GM12878 (cell line): Measurements from ENCODE around the gene DLG4. TPM values are rescaled to one million over a fixed set of nuclear protein-coding genes. Genes with fewer than 3 reads are reported as not detected.

Source experiments
- ATAC-seq: fragments of 200-7000 bp; cut with Tn5 transposase; 3 replicates; pipeline ENCODE4 v1.9.1; 2020; ENCODE audit warnings: mild to moderate bottlenecking, moderate library complexity
- BruUV-seq: library from RNA; stranded (reverse); fragments of 400-500 nt; replicated peaks from 2 replicates; lab custom pipeline; 2021; lab: Mats Ljungman, UMichigan
- CTCF ChIA-PET: fragments of 300-600 bp; sonication (Branson Sonifier 250); formaldehyde crosslinking; extraction: SDS; loops from one replicate; lab custom pipeline; 2021; ENCODE audit warnings: inconsistent platforms; lab: Yijun Ruan, JAX
- POLR2A ChIA-PET: fragments of 350-600 bp; formaldehyde crosslinking; extraction: SDS; loops from one replicate; lab custom pipeline; 2021; ENCODE audit warnings: inconsistent platforms; lab: Charles Lee
- RAD21 ChIA-PET: fragments of 300-600 bp; sonication (Branson Sonifier 250); formaldehyde crosslinking; loops from one replicate; lab custom pipeline; 2023; ENCODE audit warnings: antibody characterized with exemption; ENCODE audit not compliant: unreplicated experiment; lab: Charles Lee
- SMC1A ChIA-PET: fragments of 300-600 bp; sonication (Branson Sonifier 250); formaldehyde crosslinking; loops from one replicate; lab custom pipeline; 2023; ENCODE audit not compliant: unreplicated experiment, uncharacterized antibody; lab: Charles Lee
- DNase-seq: peaks from one replicate; pipeline ENCODE4 v3.0.0-alpha.2; 2011; ENCODE audit warnings: low read depth, low spot score
- FAIRE-seq: peaks from 3 replicates; lab custom pipeline; 2011; peaks lifted over from hg19 to GRCh38; lab: Jason Lieb, UNC
- H2AFZ ChIP-seq: 2 replicates; pipeline ENCODE4 v1.6.0; 2011; ENCODE audit warnings: low read depth, low read length, control low read depth; ENCODE audit not compliant: control insufficient read depth
- H3K27ac ChIP-seq: 2 replicates; pipeline ENCODE4 v1.5.1; 2011; ENCODE audit warnings: control low read depth; ENCODE audit not compliant: control insufficient read depth, insufficient read depth
- H3K27me3 ChIP-seq, 2 experiments: replicated peaks in 1 of 2; 2 replicates each; pipeline versions ENCODE4 v1.6.0 to v1.6.1; 2011; ENCODE audit warnings: low read length in 1 of 2; ENCODE audit not compliant: control insufficient read depth in 2 of 2, insufficient read depth in 2 of 2
- H3K36me3 ChIP-seq, 2 experiments: 2 replicates each; pipeline ENCODE4 v1.5.1; 2011; ENCODE audit warnings: low read length in 1 of 2; ENCODE audit not compliant: control insufficient read depth in 2 of 2, insufficient read depth in 2 of 2
- H3K4me1 ChIP-seq: 2 replicates; pipeline ENCODE4 v1.6.1; 2011; ENCODE audit warnings: mild to moderate bottlenecking, low read length, moderate library complexity, mixed read lengths; ENCODE audit not compliant: control insufficient read depth, insufficient read depth
- H3K4me2 ChIP-seq: 2 replicates; pipeline ENCODE4 v1.6.0; 2011; ENCODE audit warnings: control low read depth; ENCODE audit not compliant: control insufficient read depth, insufficient read depth
- H3K4me3 ChIP-seq: fragments of 200-600 bp; sonication (generic); 2 replicates; pipeline ENCODE4 v1.5.1; 2016
- H3K79me2 ChIP-seq: 2 replicates; pipeline ENCODE4 v1.6.0; 2011; ENCODE audit warnings: low read length; ENCODE audit not compliant: control insufficient read depth, insufficient read depth
- H3K9ac ChIP-seq: 2 replicates; pipeline ENCODE4 v1.8.0; 2011; ENCODE audit warnings: low read length, control low read depth, mixed read lengths; ENCODE audit not compliant: control insufficient read depth, insufficient read depth
- H3K9me3 ChIP-seq: replicated peaks from 3 replicates; pipeline ENCODE4 v1.5.1; 2011; ENCODE audit warnings: mild to moderate bottlenecking, low read length; ENCODE audit not compliant: control insufficient read depth, insufficient read depth
- H4K20me1 ChIP-seq: 2 replicates; pipeline ENCODE4 v1.6.0; 2011; ENCODE audit not compliant: control insufficient read depth, insufficient read depth
- BMI1 ChIP-seq: fragments of 450-650 bp; IDR thresholded peaks from 2 replicates; pipeline ENCODE4 v1.6.1; 2016; ENCODE audit warnings: mild to moderate bottlenecking, moderate library complexity, borderline replicate concordance
- EED ChIP-seq: sonication (generic); IDR thresholded peaks from 2 replicates; pipeline ENCODE4 v1.6.1; 2016; ENCODE audit warnings: antibody characterized with exemption, low read depth
- IKZF2 ChIP-seq, 2 experiments: fragments of 450-650 bp; IDR thresholded peaks; 2 replicates each; pipeline ENCODE4 v1.6.1; 2017; ENCODE audit warnings: mild to moderate bottlenecking in 2 of 2, moderate library complexity in 2 of 2
- PAX8 ChIP-seq: fragments of 450-650 bp; IDR thresholded peaks from 2 replicates; pipeline ENCODE4 v1.6.1; 2017; ENCODE audit warnings: mild to moderate bottlenecking, moderate library complexity
- RAD21 ChIP-seq: IDR thresholded peaks from 2 replicates; pipeline ENCODE4 v1.6.1; 2011; ENCODE audit warnings: mild to moderate bottlenecking, low read depth, low read length, moderate library complexity; ENCODE audit not compliant: insufficient read depth
- RBBP5 ChIP-seq: fragments of 200-600 bp; sonication (generic); conservative IDR thresholded peaks from 2 replicates; pipeline ENCODE4 v1.6.1; 2016
- RCOR1 ChIP-seq: conservative IDR thresholded peaks from 2 replicates; pipeline ENCODE4 v1.6.1; 2012; ENCODE audit warnings: low read depth, low read length, improper control_type of control experiment
- SMAD5 ChIP-seq: IDR thresholded peaks from 2 replicates; pipeline ENCODE4 v1.6.1; 2016; ENCODE audit warnings: antibody characterized with exemption, low read depth
- SP1 ChIP-seq: IDR thresholded peaks from one replicate; pipeline ENCODE4 v1.6.1; 2011; ENCODE audit warnings: low read depth, low read length
- SREBF1 ChIP-seq: IDR thresholded peaks from 2 replicates; pipeline ENCODE4 v1.6.1; 2012; ENCODE audit warnings: mild to moderate bottlenecking, low read length
- ZBTB11 ChIP-seq: fragments of 450-650 bp; formaldehyde crosslinking; IDR thresholded peaks from 2 replicates; pipeline ENCODE4 v1.5.0; 2022; ENCODE audit warnings: mild to moderate bottlenecking, missing genetic modification characterization
- WGBS: methylation state at CpG from one replicate; pipeline ENCODE4 v1.1.6; 2016; ENCODE audit warnings: low lambda C conversion rate; ENCODE audit not compliant: insufficient replicate concordance, insufficient coverage; ENCODE audit errors: missing lambda C conversion rate; 5-methylcytosine and 5-hydroxymethylcytosine counted together
- in situ Hi-C: fragments of 300-500 bp; cut with MboI; formaldehyde crosslinking; loops from 9 replicates; pipeline ENCODE4 v1.14.3; 2018; ENCODE audit warnings: mixed read lengths
- intact Hi-C: fragments of 100-400 bp; cut with micrococcal nuclease; formaldehyde crosslinking; loops from one replicate; pipeline ENCODE4 v1.14.2; 2022; ENCODE audit not compliant: unreplicated experiment
- polyA plus RNA-seq, 11 experiments: library from polyadenylated mRNA; depleted of rRNA in 4 of 11; unstranded in 6 of 11; stranded (reverse) in 5 of 11; fragments of >200 nt; fragmentation: Nextera tagmentation in 4 of 11; fragmentation: Illumina TruSeq in 1 of 11; extraction: Ambion mirVana in 4 of 11; extraction: Trizol in 1 of 11; gene quantifications; 1 replicate in 1 of 11; 2 replicates in 10 of 11; pipeline versions ENCODE4 v1.2.1 to v1.2.3, GENCODE V29; 2011 to 2016; ENCODE audit warnings: inconsistent platforms in 2 of 11, missing spikeins in 2 of 11, low read depth in 1 of 11
- total RNA-seq, 4 experiments: library from RNA; depleted of rRNA in 3 of 4; stranded (reverse); fragments of >200 nt in 3 of 4; fragmentation: Illumina TruSeq in 1 of 4; extraction: Trizol in 1 of 4; gene quantifications; 2 replicates each; pipeline versions ENCODE4 v1.2.1 to v1.2.3, GENCODE V29; 2013 to 2021

The DLG4 gene
- total and polyA plus RNA-seq, 10 of the 15 experiments (the other 5 are each of a cell fraction or from before 2014, with no cell fraction given) = 0.07 to 4.1 (median 1.3) TPM

- CTCF ChIA-PET = interaction anchor here (0.8 to 3.5 kb wide), 3 partner anchors 128 to 134 kb away, joined by 5 to 34 read pairs (median 11); no protein-coding TSS in a partner anchor
- Histone ChIP-seq H3K9me3 (no peaks in the 10 kb centered on the region; the same call in 2 of the 3 replicates), H3K27me3 (peaks cover 2 to 6% of the 10 kb centered on the region in 2 experiments; a peak in 3 of 4 replicates), H3K79me2 (no peaks in the 10 kb centered on the region), H3K36me3 (no peaks in the 10 kb centered on the region), H3K9ac (no peak within 1 kb of the TSS), H3K27ac (no peak within 1 kb of the TSS), H2AFZ (no peak within 1 kb of the TSS), H4K20me1 (no peaks in the 10 kb centered on the region), H3K4me1 (peaks cover 6% of the 10 kb centered on the region), H3K4me2 (no peak within 1 kb of the TSS), H3K4me3 (no peak within 1 kb of the TSS)
- ATAC-seq (no peak), DNase-seq (no peak), FAIRE-seq (no peak)
- in situ Hi-C loops (no loop called here), intact Hi-C loops (loop anchor here (10.0 kb wide), 1 partner anchor 265 kb away; no protein-coding TSS in a partner anchor)
- POLR2A ChIA-PET = no interaction called here
- SMC1A ChIA-PET = interaction anchor here (2.6 kb wide), 1 partner anchor 133 kb away, joined by 14 read pairs; no protein-coding TSS in a partner anchor
- TF ChIP-seq SMAD5 (no peak), IKZF2 (IDR thresholded peaks at IDR 0.05) (no peak), PAX8 (no peak), SREBF1 (no peak)
- WGBS = 34% methylated on average over 19 of the region's 20 CpGs
- RAD21 ChIA-PET = no interaction called here
- no TSS peak for BruUV-seq
Observed at GRCh38 chr17:7179317-7180254, 40.0 kb downstream of the DLG4 start, which contains the start of gene ASGR1. Gene ASGR1 (minus strand): TSS chr17:7179370. CDS start chr17:7178563, 807 bp downstream.

GRCh38 chr17:7178973-7179316, 40.7 kb downstream of the DLG4 start:
- TF ChIP-seq RBBP5 = no peak
- TF ChIP-seq SP1 = no peak
- no peak for TF ChIP-seq RAD21
- no peak for TF ChIP-seq BMI1
- TF ChIP-seq ZBTB11 (CRISPR knock-in tag) = no peak
- TF ChIP-seq EED = no peak
- no peak for TF ChIP-seq RCOR1
- TF ChIP-seq PAX8 = no peak
- Histone ChIP-seq H3K9me3 (no peaks in the 10 kb centered on the region; the same call in 2 of the 3 replicates), H3K27me3 (peaks cover 2 to 6% of the 10 kb centered on the region in 2 experiments; a peak in 3 of 4 replicates), H4K20me1 (no peaks in the 10 kb centered on the region), H3K4me1 (peaks cover 6% of the 10 kb centered on the region), H3K79me2 (no peaks in the 10 kb centered on the region), H3K36me3 (no peaks in the 10 kb centered on the region), H2AFZ (no peak overlapping the region), H3K4me2 (no peak overlapping the region), H3K4me3 (no peak overlapping the region), H3K27ac (no peak overlapping the region), H3K9ac (no peak overlapping the region)
- ChIA-PET SMC1A (interaction anchor here (2.6 kb wide), 1 partner anchor 133 kb away, joined by 14 read pairs; no protein-coding TSS in a partner anchor), RAD21 (interaction anchor here (2.7 kb wide), 1 partner anchor 133 kb away, joined by 14 read pairs; no protein-coding TSS in a partner anchor), CTCF (interaction anchor here (2.3 to 3.5 kb wide), 3 partner anchors 127 to 268 kb away, joined by 10 to 34 read pairs (median 11); no protein-coding TSS in a partner anchor), POLR2A (no interaction called here)
- DNase-seq (no peak), ATAC-seq (no peak), FAIRE-seq (no peak)
- 48% methylated on average over 11 of the region's 11 CpGs for WGBS
- BruUV-seq = no TSS peak
- in situ Hi-C loops = no loop called here
- intact Hi-C loops = loop anchor here (10.0 kb wide), 1 partner anchor 264 kb away; no protein-coding TSS in a partner anchor
